ENCODE results near the gene MYO9A. TPM values are rescaled to one million over a fixed set of nuclear protein-coding genes. Genes with fewer than 3 reads are reported as not detected.
"Not testable (repeated sequence)": the region's sequence is repeated elsewhere in the genome, so short reads cannot be mapped to it uniquely, and the experiment has no call there.

Gene MYO9A
- total RNA-seq, 6 experiments from 2014 or later: 25.3 to 29.1 (median 27.3) TPM

DNA sequence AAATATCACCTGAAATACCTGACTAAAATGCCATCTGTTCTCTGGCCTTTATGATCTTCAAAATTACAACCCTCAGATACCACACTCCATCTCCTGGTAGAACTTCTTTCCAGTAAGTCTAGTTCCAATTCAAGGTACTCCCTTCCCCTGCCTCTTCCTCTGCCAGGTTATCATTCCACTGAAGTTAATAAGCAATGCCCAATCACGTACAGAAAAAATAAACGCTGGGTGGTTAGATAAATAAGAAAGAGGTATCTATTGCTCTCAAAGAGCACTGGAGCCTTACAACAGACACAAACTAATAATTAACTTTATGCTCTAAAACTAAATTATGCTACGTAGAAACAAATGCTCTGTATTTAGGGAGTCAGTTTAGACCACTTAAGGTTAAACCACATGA is 112.5 kb downstream of the MYO9A start:
- DNase-seq: no peak
- no peak overlapping the region for H3K27ac Mint-ChIP-seq
- 0 out of 2 replicates have a peak, but pooled peaks cover 3% of the 10 kb centered on the region for H3K36me3 Mint-ChIP-seq (ENCODE audit: low read depth)
- TF ChIP-seq, protein P1, sequence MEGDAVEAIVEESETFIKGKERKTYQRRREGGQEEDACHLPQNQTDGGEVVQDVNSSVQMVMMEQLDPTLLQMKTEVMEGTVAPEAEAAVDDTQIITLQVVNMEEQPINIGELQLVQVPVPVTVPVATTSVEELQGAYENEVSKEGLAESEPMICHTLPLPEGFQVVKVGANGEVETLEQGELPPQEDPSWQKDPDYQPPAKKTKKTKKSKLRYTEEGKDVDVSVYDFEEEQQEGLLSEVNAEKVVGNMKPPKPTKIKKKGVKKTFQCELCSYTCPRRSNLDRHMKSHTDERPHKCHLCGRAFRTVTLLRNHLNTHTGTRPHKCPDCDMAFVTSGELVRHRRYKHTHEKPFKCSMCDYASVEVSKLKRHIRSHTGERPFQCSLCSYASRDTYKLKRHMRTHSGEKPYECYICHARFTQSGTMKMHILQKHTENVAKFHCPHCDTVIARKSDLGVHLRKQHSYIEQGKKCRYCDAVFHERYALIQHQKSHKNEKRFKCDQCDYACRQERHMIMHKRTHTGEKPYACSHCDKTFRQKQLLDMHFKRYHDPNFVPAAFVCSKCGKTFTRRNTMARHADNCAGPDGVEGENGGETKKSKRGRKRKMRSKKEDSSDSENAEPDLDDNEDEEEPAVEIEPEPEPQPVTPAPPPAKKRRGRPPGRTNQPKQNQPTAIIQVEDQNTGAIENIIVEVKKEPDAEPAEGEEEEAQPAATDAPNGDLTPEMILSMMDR (IDR thresholded peaks at IDR 0.05): no peak
- H3K4me1 Mint-ChIP-seq (ENCODE audit: low read depth): no peaks in the 10 kb centered on the region
- H3K27me3 Mint-ChIP-seq (ENCODE audit: insufficient read depth): 0 out of 2 replicates have a peak, but pooled peaks cover 2% of the 10 kb centered on the region
- H3K9me3 Mint-ChIP-seq: no peaks in the 10 kb centered on the region
- H3K4me3 Mint-ChIP-seq: no peak overlapping the region

DNA sequence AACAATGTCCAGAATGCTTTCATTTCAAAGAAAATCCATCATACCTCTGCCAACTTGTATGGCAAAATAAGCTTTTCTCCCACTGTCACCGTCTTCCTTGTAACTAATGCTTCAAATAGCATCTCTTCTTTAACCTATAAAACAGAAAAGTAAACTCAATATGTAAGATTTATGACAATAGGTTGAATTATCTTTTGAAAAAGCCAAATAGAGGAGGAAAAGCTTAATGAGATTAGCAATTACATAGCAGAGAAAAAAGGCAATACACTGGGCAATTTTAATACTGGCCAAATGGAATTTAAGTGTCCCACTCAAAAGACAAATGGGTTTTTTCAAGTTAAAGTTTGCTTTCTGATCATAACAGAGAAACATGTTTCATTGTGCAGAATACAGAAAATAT is 118.1 kb downstream of the MYO9A start:
- peaks cover 16% of the 10 kb centered on the region for H3K36me3 Mint-ChIP-seq (ENCODE audit: low read depth)
- H3K4me3 Mint-ChIP-seq: no peak overlapping the region
- peaks cover 5% of the 10 kb centered on the region; the same call in 1 of the 2 replicates for H3K4me1 Mint-ChIP-seq (ENCODE audit: low read depth)
- no peaks in the 10 kb centered on the region for H3K9me3 Mint-ChIP-seq
- no peak for DNase-seq
- H3K27ac Mint-ChIP-seq: no peak overlapping the region
- no peaks in the 10 kb centered on the region for H3K27me3 Mint-ChIP-seq (ENCODE audit: insufficient read depth)
- TF ChIP-seq, protein P1 (IDR thresholded peaks at IDR 0.05): no peak

DNA sequence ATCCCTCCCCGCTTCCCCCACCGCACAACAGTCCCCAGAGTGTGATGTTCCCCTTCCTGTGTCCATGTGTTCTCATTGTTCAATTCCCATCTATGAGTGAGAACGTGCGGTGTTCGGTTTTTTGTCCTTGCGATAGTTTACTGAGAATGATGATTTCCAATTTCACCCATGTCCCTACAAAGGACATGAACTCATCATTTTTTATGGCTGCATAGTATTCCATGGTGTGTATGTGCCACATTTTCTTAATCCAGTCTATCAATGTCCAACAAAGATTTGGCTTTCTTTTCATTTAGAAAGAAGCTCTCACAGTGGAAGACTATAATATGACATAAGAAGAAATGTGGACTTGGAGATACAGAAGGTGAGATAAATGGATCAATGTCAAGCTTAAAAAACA is 119.2 kb downstream of the MYO9A start:
- not testable (repeated sequence) for H3K4me1 Mint-ChIP-seq (ENCODE audit: low read depth); H3K27ac Mint-ChIP-seq; H3K9me3 Mint-ChIP-seq; DNase-seq; H3K4me3 Mint-ChIP-seq; H3K27me3 Mint-ChIP-seq (ENCODE audit: insufficient read depth)
- peaks cover 16% of the 10 kb centered on the region for H3K36me3 Mint-ChIP-seq (ENCODE audit: low read depth)

DNA sequence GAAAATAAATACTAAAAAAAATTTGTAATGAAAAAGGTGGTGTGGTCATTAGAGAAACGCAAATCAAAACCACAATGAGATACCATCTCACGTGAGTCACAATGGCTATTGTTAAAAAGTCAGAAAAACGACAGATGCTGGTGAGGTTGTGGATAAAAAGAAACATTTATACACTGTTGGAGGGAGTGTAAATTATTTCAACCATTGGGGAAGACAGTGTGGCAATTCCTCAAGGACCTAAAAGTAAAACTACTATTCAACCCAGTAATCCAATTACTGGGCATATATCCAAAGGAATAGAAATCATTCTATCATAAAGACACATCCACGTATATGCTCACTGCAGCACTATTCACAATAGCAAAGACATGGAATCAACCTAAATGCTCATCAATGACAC is 120.3 kb downstream of the MYO9A start:
- no peak overlapping the region for H3K4me3 Mint-ChIP-seq
- TF ChIP-seq, protein P1 (IDR thresholded peaks at IDR 0.05): no peak
- no peak overlapping the region for H3K27ac Mint-ChIP-seq
- peaks cover 5% of the 10 kb centered on the region; the same call in 1 of the 2 replicates for H3K4me1 Mint-ChIP-seq (ENCODE audit: low read depth)
- H3K9me3 Mint-ChIP-seq: no peaks in the 10 kb centered on the region
- H3K36me3 Mint-ChIP-seq (ENCODE audit: low read depth): peaks cover 16% of the 10 kb centered on the region
- no peaks in the 10 kb centered on the region for H3K27me3 Mint-ChIP-seq (ENCODE audit: insufficient read depth)
- no peak for DNase-seq

DNA sequence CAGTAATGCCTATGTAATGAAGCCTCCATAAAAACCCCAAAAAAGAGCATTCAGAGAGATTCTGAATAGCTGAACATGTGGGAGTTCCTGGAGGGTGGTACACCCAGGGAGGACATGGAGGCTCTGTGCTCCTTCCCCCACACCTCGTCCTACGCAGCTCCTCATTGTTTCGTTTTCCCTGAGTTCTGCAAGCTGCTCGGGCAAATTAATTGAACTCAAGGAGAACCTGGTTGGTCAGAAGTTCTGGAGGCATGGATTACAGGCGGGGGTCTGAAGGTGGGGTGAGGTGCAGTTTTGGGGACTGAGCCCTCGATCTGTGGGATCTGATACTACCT is 142.2 kb downstream of the MYO9A start:
- Mint-ChIP-seq H3K27me3 (ENCODE audit: insufficient read depth) (no peaks in the 10 kb centered on the region), H3K9me3 (no peaks in the 10 kb centered on the region), H3K27ac (no peak overlapping the region), H3K4me1 (ENCODE audit: low read depth) (no peaks in the 10 kb centered on the region), H3K4me3 (no peak overlapping the region), H3K36me3 (ENCODE audit: low read depth) (peaks cover 5% of the 10 kb centered on the region; the same call in 1 of the 2 replicates)
- TF ChIP-seq, protein P1 (IDR thresholded peaks at IDR 0.05): no peak
- no peak for DNase-seq

DNA sequence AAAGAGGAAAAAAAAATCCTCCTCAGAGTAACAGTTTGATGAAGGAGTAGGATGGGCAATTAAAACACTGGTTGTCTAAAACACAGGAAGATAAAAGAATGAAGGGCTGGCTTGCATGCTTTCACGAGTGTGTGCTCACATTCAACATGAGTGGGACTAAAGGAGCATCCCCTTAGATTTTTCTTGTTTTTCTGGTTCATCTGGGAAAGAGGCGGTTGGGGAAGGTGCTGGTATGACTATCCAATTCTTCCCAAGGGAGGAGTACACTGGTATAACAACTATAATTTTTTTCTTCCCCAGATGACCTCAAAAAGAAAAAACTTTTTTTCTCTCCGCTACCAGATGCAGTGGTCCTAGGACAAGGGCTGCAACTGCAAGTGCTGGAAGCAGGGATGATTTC is 143.7 kb downstream of the MYO9A start:
- Mint-ChIP-seq H3K9me3 (no peaks in the 10 kb centered on the region), H3K4me3 (no peak overlapping the region), H3K36me3 (ENCODE audit: low read depth) (peaks cover 5% of the 10 kb centered on the region; the same call in 1 of the 2 replicates), H3K27ac (no peak overlapping the region), H3K27me3 (ENCODE audit: insufficient read depth) (no peaks in the 10 kb centered on the region), H3K4me1 (ENCODE audit: low read depth) (no peaks in the 10 kb centered on the region)
- no peak for DNase-seq
- TF ChIP-seq, protein P1 (IDR thresholded peaks at IDR 0.05): no peak

All from HFFc6 (cell line).